Neural progenitor cell (in vitro differentiated cells): Measurements from ENCODE around the gene ANKHD1.

Source experiments
- EZH2 ChIP-seq: fragments of 200-600 bp; sonication (generic); IDR thresholded peaks from 2 replicates; pipeline ENCODE4 v1.6.1; 2017; ENCODE audit warnings: antibody characterized with exemption, mild to moderate bottlenecking, moderate library complexity
- TF ChIP-seq, protein P1 (sequence below): fragments of 200-600 bp; sonication (generic); IDR thresholded peaks from 2 replicates; pipeline ENCODE4 v1.5.1; 2017; ENCODE audit warnings: antibody characterized with exemption, mild to moderate bottlenecking

DNA sequence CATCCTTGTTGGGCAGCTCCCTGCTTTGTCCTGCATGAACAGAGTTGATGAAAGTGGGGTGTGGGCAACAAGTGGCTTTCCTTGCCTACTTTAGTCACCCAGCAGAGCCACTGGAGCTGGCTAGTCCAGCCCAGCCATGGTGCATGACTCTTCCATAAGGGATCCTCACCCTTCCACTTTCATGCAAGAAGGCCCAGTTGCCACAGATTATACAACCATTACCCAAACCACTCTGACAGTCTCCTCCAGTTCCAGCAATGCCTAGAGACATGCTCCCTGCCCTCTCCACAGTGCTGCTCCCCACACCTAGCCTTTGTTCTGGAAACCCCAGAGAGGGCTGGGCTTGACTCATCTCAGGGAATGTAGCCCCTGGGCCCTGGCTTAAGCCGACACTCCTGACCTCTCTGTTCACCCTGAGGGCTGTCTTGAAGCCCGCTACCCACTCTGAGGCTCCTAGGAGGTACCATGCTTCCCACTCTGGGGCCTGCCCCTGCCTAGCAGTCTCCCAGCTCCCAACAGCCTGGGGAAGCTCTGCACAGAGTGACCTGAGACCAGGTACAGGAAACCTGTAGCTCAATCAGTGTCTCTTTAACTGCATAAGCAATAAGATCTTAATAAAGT, 166.9 kb downstream of the ANKHD1 start:
- TF ChIP-seq EZH2, result no peak
- TF ChIP-seq, protein P1, sequence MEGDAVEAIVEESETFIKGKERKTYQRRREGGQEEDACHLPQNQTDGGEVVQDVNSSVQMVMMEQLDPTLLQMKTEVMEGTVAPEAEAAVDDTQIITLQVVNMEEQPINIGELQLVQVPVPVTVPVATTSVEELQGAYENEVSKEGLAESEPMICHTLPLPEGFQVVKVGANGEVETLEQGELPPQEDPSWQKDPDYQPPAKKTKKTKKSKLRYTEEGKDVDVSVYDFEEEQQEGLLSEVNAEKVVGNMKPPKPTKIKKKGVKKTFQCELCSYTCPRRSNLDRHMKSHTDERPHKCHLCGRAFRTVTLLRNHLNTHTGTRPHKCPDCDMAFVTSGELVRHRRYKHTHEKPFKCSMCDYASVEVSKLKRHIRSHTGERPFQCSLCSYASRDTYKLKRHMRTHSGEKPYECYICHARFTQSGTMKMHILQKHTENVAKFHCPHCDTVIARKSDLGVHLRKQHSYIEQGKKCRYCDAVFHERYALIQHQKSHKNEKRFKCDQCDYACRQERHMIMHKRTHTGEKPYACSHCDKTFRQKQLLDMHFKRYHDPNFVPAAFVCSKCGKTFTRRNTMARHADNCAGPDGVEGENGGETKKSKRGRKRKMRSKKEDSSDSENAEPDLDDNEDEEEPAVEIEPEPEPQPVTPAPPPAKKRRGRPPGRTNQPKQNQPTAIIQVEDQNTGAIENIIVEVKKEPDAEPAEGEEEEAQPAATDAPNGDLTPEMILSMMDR, result no peak
